ENCODE data around the gene TRPM8.

TRPM8 gene

GRCh38 chr2:233976690-233977294 is 59.6 kb downstream of the TRPM8 start:
- DNase-seq: no peak

GRCh38 chr2:233977296-233977837 is 60.2 kb downstream of the TRPM8 start:
- DNase-seq: no peak

DNA sequence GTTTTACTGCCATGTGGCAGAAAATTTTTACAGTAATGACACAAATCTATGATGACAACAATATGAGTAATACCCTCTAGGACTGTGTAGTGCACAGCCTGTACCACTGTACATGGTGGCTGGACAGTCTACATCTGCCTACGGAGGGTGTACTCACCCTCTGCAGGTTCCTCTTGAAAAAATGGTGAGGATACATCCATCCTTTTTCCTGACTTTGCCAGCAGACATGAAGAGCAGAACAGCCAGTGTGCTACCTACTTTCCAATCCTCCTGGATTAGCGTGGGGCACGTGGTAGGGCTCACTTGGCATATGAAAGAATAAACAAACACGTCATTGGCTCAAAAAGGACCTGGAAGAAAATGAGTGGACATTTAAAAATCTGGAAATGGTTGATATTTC is 62.6 kb downstream of the TRPM8 start:
- no peak for DNase-seq

DNA sequence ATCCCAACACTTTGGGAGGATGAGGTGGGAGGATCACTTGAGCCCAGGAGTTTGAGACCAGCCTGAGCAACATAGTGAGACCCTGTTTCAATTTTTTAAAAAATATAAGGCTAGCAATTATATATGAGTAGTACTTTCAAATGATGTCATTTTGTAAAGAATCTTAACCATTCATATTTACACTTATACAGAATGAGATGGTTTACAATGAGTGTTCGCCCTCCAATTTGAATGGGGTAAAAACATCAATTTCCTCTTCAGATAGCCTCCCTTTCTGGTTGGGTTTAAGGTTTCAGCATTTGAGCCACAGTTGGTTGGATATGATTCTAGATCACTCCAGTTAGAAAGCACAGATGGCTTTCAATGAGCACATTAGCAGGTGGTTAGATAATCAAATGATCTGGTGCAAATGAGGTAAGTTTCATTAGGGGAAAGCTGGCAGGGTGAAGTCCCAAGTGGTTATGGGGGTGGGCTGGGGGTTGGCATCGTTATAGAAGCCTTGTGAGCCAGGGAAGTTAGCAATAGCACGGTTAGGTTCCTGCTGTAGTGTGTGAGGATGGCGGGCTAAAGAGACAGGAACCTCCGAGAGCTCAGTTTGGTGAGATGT is 63.9 kb downstream of the TRPM8 start:
- DNase-seq: no peak

- DNase-seq: no peak
Observed at GRCh38 chr2:233981574-233982420, 64.6 kb downstream of the TRPM8 start.

GRCh38 chr2:233982421-233983121 is 65.4 kb downstream of the TRPM8 start:
- no peak for DNase-seq

GRCh38 chr2:233983445-233983844 is 66.3 kb downstream of the TRPM8 start:
- DNase-seq: no peak

DNA sequence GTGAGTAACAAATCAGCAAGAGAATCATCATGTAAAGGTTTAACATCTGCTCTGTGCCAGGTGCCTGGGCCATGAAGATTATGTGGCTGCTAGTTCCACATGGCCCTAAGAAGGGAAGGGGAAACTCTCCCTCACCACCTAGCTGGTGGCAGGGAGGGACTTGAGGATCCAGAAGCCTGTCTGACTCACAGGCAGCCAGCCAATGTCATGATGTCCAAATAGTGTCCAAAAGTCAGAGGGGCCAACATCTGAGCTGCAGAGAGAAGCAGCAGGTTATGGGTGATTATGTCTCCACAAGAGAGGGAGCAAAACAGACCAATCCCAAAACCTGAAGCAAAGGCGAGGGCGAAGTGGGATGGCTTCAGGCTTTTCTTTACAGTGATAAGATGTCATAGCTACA is 71.4 kb downstream of the TRPM8 start:
- no peak for DNase-seq

DNA sequence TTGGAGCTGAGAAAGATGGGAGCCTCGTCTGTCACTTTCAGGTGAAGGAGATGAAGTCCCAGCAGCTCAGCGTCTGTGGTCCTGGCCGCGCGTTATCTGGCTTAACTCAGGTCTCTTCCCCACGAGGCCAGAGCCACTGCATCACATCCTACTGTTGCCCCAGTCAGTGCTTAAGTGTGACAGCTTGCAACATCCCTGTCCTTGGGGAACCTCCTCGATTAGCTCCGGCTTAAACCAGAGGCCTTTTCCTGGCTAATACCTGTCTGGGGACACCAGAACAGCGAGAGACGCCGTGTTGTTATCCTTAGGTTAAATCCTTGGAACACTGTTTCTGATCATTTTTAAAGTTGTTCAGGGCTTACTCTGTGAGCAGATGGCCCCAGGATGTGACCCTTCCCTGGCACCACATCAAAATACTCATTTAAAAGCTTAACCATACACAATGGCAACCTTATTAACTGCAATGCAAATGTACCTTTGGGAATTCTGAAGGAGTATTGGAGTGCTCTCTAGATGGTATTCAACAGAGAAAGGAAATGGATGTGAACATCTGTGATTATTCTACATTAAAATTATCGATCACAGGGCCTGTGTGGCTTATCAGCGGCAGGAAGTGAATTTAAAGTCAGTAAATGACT is 72.2 kb downstream of the TRPM8 start:
- no peak for DNase-seq

- DNase-seq: no peak
Observed at GRCh38 chr2:233990261-233990798, 73.2 kb downstream of the TRPM8 start.

DNA sequence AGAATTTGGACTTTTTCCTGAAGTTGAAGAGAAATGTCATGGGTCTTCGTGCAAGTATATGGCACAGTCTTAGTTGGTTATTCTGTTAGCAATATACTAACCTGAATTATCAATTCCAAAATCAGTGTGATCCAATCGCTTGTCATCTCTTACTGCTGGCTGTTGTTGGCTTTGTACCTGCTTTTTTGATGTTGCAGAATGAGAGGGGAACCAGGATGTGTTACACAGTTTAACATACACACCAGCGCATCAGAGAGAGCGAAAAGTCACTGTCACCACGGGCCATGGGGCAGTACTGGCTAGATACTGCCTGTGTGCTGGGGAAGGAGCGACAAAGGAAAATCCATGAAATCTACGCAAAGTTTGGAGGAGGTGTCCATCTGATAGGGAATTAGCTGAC is 74.0 kb downstream of the TRPM8 start:
- DNase-seq: no peak

- no peak for DNase-seq
Observed at GRCh38 chr2:233992513-233993217, 75.5 kb downstream of the TRPM8 start.

GRCh38 chr2:233993461-233993860 is 76.3 kb downstream of the TRPM8 start:
- DNase-seq: no peak

DNA sequence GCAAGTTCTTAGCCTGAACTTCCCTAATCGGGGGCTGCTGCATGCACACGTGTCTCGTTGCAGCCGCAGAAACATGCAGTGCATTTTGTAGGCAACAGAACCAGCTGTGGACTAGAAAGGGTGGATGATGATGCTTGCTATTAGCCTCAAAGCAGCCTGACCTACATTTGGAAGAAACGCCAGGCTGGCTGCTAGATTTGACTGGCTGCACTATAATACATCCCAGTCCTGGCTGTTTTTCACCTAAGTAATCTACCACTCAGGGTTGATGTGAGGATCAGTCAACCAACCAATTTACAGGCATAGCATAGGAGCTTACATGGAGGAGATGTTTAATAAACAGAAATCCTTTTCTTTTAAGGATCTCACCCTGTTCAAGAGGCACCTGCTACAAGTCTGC is 77.0 kb downstream of the TRPM8 start:
- DNase-seq: no peak

GRCh38 chr2:233996000-233996399 is 78.8 kb downstream of the TRPM8 start:
- DNase-seq: no peak

DNA sequence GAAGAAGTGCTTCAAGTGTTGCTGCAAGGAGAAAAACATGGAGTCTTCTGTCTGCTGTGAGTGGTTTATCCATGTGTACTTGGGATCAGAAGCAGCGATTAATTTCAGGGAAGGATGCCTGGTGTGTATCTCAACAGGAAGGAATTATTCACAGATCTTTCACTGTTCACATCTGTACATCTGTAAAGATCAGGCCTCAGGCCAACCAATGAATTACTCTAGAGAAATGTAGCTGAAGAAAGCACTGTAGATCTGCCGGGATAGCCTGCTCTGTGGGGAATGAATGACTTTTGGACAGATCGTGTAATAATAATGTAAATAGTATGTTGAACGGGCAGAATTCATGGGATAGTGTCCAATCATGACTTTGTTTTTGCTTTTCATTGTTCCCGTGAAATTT is 79.3 kb downstream of the TRPM8 start:
- DNase-seq: no peak

DNA sequence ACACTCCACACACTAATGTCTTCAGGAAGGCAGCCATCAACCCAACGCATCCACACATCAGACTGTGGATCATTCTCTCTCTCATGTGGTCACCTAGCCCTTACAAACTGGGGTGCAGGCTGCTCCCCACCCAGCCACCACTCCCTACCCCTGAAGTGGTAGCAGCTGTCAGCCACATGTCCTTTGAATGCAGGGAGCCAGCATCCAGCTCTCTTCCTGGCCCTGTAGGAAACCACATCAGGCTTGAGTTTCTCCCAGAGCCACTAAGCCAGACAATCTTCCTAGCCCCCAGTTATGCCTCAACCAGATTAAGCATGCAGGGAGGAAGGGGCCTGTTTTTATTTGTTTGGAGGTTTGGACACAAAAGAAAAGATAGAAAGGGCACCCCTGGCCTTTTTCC is 80.5 kb downstream of the TRPM8 start:
- DNase-seq: no peak

DNA sequence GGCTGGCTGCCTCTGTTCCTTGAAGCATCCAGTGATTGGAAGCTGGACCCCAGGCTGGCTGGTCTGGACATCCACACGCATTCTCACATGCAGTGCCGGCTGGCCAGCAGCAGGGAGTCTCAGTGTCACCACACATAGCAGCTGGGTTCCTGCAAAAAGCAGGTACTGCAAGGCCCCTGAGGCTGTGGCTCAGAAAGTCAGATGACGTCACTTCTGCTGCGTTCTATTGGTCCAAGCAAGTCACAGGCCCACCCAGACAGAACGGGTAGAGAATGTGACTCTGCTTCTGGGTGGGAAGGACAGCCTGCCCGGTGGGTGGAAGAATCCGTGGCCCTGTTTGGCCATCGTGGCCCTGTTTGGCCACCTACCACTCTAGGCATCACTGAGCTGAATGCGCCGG is 82.0 kb downstream of the TRPM8 start:
- DNase-seq: no peak

DNA sequence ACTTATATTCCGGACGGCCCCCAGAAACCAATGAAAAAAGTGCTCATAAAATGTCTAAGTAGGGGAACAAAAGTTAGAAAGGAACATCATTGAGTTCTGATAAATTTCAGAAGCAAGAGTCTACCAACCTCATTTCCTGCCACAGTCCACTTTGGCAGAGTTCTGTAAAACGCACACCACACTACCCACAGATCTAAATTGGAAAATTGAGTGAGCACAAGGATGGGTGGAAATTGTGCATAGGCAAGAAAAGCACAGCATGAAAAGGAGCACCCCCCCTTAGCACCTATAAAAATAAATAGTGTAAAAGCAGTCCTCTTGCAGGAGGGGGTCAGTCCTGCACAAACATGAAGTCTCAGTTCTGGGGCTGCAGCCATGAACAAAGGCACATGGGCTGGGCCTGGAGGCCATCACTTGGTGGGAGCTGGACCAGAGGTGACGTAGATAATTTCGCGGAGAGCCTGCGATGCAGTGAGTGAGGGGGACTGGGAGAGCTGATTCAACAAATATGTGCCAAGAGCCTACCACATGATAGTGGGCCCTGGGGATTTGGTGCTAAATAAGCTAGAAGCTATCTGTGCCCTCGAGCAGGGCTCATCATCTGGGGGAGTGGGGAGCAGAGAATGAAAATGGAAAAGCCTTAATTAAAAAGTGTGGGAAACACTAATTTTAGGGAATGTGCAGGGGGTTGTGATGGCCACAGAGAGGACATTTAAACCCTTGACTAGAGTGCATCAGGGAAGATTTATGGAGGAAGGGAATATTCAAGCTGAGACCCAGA is 84.4 kb downstream of the TRPM8 start:
- DNase-seq: no peak

DNA sequence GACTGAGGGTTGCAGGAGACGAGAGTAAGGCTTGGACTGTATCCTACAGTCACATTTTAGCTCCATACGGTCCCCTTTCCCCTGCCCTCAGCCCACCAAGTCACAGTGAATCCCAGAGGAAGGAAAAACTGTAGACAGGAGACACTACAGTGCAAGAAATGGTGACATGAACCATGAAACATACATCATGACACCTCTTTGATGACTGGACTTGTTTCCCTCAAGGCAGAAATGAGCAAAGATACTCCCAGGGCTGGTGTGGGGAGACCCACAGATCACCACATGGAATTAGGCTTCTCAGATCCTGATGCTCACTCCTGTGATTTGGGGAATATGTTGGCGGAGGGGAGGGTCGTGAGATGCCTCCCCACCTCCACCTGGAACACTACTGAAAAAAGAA is 85.1 kb downstream of the TRPM8 start:
- DNase-seq: no peak

Data from left hindlimb (tissue), 1 donor.